MCF 10A (cell line): ENCODE measurements around the gene OBSL1. TPM values are rescaled to one million over a fixed set of nuclear protein-coding genes. Genes with fewer than 3 reads are reported as not detected.

Experiments used
- BruUV-seq: library from RNA; stranded (reverse); fragments of 400-500 nt; replicated peaks from 2 replicates; lab custom pipeline; 2021; lab: Mats Ljungman, UMichigan
- CTCF ChIA-PET: fragments of 300-600 bp; sonication (Branson Sonifier 250); formaldehyde crosslinking; extraction: SDS; loops from one replicate; lab custom pipeline; 2021; ENCODE audit warnings: antibody characterized with exemption, inconsistent platforms; lab: Yijun Ruan, JAX
- POLR2A ChIA-PET: fragments of 300-600, 350-650 bp; sonication (Branson Sonifier 250); formaldehyde crosslinking; extraction: SDS; loops from one replicate; lab custom pipeline; 2020; ENCODE audit warnings: antibody characterized with exemption, inconsistent platforms; lab: Yijun Ruan, JAX
- DNase-seq: peaks from one replicate; pipeline ENCODE4 v3.0.0-alpha.2; 2018; ENCODE audit not compliant: unreplicated experiment
- H3K27ac Mint-ChIP-seq: one replicate; pipeline ENCODE4 v1.8.0; 2022; ENCODE audit warnings: mild to moderate bottlenecking, low read depth, mixed read lengths; ENCODE audit not compliant: unreplicated experiment
- H3K27me3 Mint-ChIP-seq: one replicate; pipeline ENCODE4 v1.8.0; 2022; ENCODE audit warnings: mixed read lengths; ENCODE audit not compliant: insufficient read depth, unreplicated experiment
- H3K36me3 Mint-ChIP-seq: one replicate; pipeline ENCODE4 v1.8.0; 2022; ENCODE audit warnings: mild to moderate bottlenecking, moderate library complexity, mixed read lengths; ENCODE audit not compliant: insufficient read depth, unreplicated experiment
- H3K4me1 Mint-ChIP-seq: one replicate; pipeline ENCODE4 v1.8.0; 2022; ENCODE audit warnings: mixed read lengths; ENCODE audit not compliant: insufficient read depth, unreplicated experiment
- H3K4me3 Mint-ChIP-seq: one replicate; pipeline ENCODE4 v1.8.0; 2022; ENCODE audit warnings: mild to moderate bottlenecking, moderate library complexity, mixed read lengths; ENCODE audit not compliant: unreplicated experiment
- H3K9me3 Mint-ChIP-seq: one replicate; pipeline ENCODE4 v1.8.0; 2022; ENCODE audit warnings: mixed read lengths; ENCODE audit not compliant: unreplicated experiment
- intact Hi-C: fragments of 100-400 bp; cut with micrococcal nuclease; formaldehyde crosslinking; loops from 2 replicates; pipeline ENCODE4 v1.14.1; 2022
- total RNA-seq: library from RNA; stranded (reverse); gene quantifications from 2 replicates; pipeline ENCODE4 v1.2.3, GENCODE V29; 2022
- TF ChIP-seq, protein P1 (sequence below): fragments of 200-600 bp; IDR thresholded peaks from one replicate; pipeline ENCODE4 v1.8.0; 2022; ENCODE audit warnings: antibody characterized with exemption, mild to moderate bottlenecking; ENCODE audit not compliant: unreplicated experiment

The OBSL1 gene
- total RNA-seq, 1 experiment from 2014 or later, result 29.0 TPM

DNA sequence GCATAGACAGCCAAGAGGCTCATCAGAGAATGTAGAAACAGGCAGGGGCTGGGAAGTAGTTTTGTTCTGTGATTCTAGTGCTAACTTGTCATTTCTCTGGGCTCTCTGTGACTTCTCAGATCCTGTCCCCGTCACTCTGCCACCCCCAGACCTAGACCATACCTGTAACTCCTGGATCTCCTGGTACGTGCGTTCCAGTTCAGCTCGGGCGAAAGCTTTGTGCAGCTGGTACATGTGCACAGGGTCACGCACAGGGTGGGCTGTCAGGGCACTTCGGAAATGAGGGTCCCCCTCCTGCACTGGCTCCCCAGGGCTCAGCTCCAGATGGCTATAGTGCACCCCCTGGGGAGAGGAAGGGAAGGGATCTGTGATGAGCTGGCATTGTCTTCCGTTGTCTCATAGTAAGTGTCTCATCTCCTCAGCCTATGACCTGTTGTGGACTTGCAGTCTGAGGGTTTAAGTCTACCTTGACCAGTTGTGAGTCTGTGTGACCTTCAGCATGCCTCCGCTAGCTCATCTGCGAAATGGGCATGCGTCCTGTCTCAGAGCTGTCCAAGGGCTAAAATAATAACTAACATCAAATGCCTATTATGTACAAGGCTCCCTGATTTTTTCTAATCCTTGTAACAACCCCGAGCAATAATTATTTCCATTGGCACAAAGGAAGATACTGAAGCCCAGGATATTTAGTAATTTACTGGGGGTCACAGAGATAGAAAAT is 30.4 kb downstream of the OBSL1 start:
- TF ChIP-seq, protein P1, sequence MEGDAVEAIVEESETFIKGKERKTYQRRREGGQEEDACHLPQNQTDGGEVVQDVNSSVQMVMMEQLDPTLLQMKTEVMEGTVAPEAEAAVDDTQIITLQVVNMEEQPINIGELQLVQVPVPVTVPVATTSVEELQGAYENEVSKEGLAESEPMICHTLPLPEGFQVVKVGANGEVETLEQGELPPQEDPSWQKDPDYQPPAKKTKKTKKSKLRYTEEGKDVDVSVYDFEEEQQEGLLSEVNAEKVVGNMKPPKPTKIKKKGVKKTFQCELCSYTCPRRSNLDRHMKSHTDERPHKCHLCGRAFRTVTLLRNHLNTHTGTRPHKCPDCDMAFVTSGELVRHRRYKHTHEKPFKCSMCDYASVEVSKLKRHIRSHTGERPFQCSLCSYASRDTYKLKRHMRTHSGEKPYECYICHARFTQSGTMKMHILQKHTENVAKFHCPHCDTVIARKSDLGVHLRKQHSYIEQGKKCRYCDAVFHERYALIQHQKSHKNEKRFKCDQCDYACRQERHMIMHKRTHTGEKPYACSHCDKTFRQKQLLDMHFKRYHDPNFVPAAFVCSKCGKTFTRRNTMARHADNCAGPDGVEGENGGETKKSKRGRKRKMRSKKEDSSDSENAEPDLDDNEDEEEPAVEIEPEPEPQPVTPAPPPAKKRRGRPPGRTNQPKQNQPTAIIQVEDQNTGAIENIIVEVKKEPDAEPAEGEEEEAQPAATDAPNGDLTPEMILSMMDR, result no peak
- no peak for DNase-seq
- BruUV-seq, result no TSS peak
- H3K27me3 Mint-ChIP-seq, result no peaks in the 10 kb centered on the region
- ChIA-PET POLR2A (interaction anchor here (0.7 to 4.2 kb wide), 3 partner anchors 31 to 149 kb away, joined by 3 to 55 read pairs (median 14); partner anchors contain the start of gene STK11IP), CTCF (interaction anchor here (0.6 to 4.9 kb wide), 38 partner anchors 9 to 347 kb away, joined by 3 to 50 read pairs (median 4); partner anchors contain the start of genes OBSL1 and STK11IP)
- H3K4me3 Mint-ChIP-seq, result peak overlapping the region; percentile 75
- no peak overlapping the region for H3K27ac Mint-ChIP-seq
- intact Hi-C loops, result loop anchor here (1.0 kb wide), 3 partner anchors 56 to 148 kb away; partner anchors contain the start of gene STK11IP
- peaks cover 12% of the 10 kb centered on the region for H3K4me1 Mint-ChIP-seq
- H3K9me3 Mint-ChIP-seq, result no peaks in the 10 kb centered on the region
- H3K36me3 Mint-ChIP-seq, result peaks cover 36% of the 10 kb centered on the region

GRCh38 chr2:219539926-219540678 is 31.2 kb downstream of the OBSL1 start:
- POLR2A ChIA-PET, result interaction anchor here (0.7 to 2.7 kb wide), 3 partner anchors 11 to 149 kb away, joined by 3 to 14 read pairs (median 4); partner anchors contain the start of gene STK11IP

DNA sequence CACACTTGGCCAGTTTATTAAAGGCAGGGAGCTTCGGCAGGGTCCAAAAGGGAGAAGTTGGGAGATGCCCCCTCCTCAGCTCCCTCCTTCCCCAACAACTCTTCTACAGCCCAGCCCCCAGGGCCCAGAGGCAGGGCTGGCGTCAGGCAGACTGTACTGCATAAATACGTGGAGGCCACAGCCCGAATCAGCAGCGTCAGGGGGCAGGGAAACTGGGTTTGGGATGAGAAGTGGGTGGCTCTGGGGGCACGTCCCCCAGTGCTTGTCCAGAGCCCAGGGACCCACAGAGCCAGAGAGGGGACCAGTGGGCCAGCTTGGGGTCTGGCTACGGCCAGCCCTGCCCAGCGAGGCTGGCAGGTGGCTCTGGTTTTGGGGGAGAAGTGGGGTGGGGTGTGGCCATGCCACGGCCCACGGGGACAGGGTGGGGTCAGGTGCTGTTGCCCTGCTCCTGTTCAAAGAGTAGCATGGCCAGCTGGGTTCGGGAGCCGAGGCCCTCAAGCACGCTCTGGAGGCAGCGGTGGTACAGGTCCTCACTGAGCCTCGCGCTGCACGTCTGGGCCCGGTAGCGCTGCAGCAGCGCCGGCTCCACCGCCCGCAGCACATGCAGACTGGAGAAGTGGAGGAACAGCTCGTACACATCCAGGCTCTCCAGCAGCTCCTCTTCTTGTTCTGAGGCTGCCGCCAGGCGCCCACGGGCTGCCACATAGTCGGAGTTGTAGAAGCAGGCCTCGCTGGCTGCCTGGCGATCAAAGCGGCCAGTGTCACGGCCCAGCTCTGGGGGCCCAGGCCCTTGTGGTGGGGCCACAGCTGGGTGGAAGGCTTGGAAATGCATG is 32.2 kb downstream of the OBSL1 start:
- no peaks in the 10 kb centered on the region for H3K9me3 Mint-ChIP-seq
- no peak overlapping the region for H3K4me3 Mint-ChIP-seq
- no peak overlapping the region for H3K27ac Mint-ChIP-seq
- DNase-seq, result no peak
- H3K27me3 Mint-ChIP-seq, result no peaks in the 10 kb centered on the region
- peaks cover 36% of the 10 kb centered on the region for H3K36me3 Mint-ChIP-seq
- intact Hi-C loops, result no loop called here
- TF ChIP-seq, protein P1, result no peak
- ChIA-PET POLR2A (interaction anchor here (0.6 to 2.7 kb wide), 5 partner anchors 12 to 150 kb away, joined by 3 to 14 read pairs (median 4); partner anchors contain the start of gene STK11IP), CTCF (interaction anchor here (1.0 to 4.9 kb wide), 6 partner anchors 8 to 190 kb away, joined by 3 to 50 read pairs (median 10); no protein-coding TSS in a partner anchor)
- H3K4me1 Mint-ChIP-seq, result peaks cover 6% of the 10 kb centered on the region
- BruUV-seq, result no TSS peak

More at GRCh38 chr2:219539926-219540678, 31.2 kb downstream of the OBSL1 start:
- no peak for DNase-seq
- Mint-ChIP-seq H3K27ac (no peak overlapping the region), H3K4me3 (no peak overlapping the region), H3K4me1 (peaks cover 12% of the 10 kb centered on the region), H3K9me3 (no peaks in the 10 kb centered on the region), H3K36me3 (peaks cover 36% of the 10 kb centered on the region), H3K27me3 (no peaks in the 10 kb centered on the region)
- BruUV-seq, result no TSS peak
- CTCF ChIA-PET, result interaction anchor here (0.6 to 4.9 kb wide), 20 partner anchors 9 to 198 kb away, joined by 3 to 50 read pairs (median 8); partner anchors contain the start of genes OBSL1 and STK11IP
- intact Hi-C loops, result no loop called here
- TF ChIP-seq, protein P1, result no peak
